Ramos (cell line): Measurements from ENCODE around the gene PFDN6.
"Not testable (repeated sequence)": the region's sequence is repeated elsewhere in the genome, so short reads cannot be mapped to it uniquely, and the experiment has no call there.

Source experiments
- in situ Hi-C: fragments of 300-500 bp; cut with MboI; formaldehyde crosslinking; loops from one replicate; pipeline ENCODE4 v1.14.3; 2022; ENCODE audit warnings: low sequenced_read_pairs; ENCODE audit not compliant: unreplicated experiment

Gene PFDN6

DNA sequence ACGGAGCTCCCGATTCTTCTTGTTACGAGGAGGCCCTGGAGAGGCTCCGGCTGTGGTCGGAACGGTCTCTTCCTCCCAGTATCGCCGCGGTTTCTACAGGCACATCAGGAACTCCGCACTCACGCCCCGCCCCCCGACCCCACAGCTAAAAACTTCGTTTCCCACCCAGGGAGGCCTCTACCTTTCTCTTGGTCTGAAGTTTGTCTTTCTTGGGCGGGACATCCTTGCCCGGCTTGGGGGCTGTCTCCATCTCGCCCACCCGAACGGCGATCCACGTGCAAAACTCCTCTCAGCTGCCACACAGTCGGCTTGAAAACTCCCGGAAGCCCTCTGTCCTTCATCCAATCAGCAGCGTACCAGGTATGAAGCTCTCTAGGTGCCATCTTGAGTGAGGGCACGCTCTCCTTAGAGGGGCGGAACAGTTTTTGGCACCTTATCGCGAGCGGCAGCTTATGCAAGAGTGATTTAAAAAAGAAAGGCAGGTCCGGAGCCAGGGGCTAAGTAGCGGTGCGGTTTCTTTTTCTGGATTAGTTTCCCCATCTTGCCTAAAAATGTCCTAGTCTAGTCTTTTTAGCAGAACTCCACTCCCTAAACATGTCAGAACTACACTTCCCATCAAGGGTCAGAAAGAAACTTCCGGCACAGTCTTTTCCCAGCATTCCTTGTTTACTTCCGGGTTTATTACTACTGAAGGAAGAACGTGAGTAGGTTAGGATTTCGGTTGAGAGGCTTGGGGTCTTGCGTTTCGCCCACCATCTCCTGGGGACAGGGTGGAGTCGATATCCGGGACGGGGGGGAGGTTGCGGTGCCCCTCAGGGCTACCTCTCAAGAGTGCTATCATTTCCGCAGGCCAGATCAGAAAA lies at the start of gene PFDN6, which contains the start of gene WDR46:
PFDN6 (plus strand) TSS at position 681 of the 863 bp plus-strand sequence. CDS start 256 bp downstream, outside the sequence.
WDR46 (minus strand) TSS at position 319 of the 863 bp plus-strand sequence; CDS start at position 250, 69 bp downstream.
- in situ Hi-C loops = no loop called here

DNA sequence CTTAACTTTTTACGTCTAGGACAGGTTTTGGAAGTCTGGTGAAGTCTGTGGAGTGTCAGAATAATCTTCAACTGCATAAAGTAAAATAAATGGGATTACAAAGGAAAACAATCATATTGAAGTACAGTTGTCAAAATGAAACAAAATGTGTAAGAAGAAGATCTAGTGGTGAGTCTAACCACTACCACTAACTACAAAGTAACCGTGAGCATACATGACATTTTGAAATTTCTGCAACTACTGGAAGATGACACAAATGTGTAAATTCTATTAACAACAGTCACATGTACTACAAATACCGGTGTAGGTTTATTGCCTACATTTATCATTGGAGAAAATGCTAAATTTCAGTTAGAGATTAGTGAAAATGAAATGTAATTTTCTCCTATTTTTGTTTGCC lies 47.4 kb upstream of the PFDN6 start:
- in situ Hi-C loops = loop anchor here (10.0 kb wide), 2 partner anchors 127 to 237 kb away; partner anchors contain the start of gene HLA-DOA

DNA sequence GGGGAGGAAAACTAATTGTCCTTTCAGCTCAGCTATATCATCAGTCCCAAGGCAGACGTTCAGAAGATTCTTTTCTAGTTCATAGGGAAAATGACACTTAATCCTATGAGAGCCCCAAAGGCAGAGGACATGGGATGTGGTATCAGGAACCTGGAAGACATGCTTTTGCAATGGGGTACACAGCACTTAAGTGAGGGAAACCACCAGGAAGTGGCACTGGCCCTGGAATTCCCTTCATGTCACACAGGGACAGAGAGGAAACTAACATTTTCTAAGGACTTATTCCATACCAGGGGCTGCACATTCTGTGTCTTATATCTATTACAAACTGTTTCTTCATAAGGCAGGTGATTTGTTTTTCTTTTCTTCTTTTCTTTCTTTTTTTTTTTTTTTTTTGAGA lies 45.9 kb upstream of the PFDN6 start:
- in situ Hi-C loops = loop anchor here (10.0 kb wide), 2 partner anchors 129 to 239 kb away; partner anchors contain the start of gene HLA-DOA

DNA sequence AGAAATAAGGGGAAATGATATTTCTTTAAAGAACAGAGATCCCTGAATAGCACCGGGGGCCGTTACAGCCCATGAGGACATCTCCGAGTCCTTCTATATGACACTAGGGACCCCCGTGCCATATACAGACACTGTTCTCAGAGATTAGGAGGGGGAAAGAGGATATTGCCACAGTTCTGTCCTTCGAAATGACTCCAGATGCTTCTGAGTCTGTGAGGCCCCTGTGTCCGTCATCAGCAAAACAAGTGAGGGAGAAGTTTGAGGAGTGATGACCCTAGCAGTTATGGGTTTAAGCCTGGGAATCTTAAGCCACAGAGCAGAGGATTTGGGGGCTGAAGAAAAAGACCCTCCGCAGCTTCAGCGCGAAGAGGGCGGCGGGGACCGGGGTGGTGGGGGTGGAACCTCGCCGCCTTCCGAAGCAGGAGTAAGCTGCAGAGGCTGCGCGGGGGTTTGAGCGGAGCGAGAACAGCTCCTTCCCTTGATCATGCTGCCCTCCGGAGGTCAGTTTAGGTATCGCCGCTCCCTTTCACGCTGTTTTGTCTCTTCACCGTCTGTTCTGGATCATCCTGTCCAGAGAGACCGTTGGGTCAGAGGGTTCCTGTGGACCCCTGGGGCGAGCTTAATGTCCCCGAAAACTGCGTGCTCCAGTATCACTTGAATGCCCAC lies 41.3 kb upstream of the PFDN6 start:
- in situ Hi-C loops = loop anchor here (10.0 kb wide), 2 partner anchors 133 to 243 kb away; partner anchors contain the start of gene HLA-DOA

DNA sequence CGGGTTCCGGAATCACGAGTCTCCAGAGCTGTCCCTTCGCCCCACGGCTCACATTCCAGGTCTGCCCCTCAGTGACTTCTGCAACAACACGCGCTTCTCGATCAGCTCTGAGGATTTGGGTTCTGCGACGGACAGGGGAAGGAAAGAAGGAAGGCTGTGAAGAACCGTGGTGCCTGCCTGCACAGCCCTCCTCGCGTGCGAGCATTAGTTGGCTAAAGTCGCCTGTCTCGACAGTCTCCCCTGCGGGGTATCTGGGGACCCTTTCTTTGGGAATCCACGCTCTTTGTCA lies 40.8 kb upstream of the PFDN6 start:
- in situ Hi-C loops = loop anchor here (10.0 kb wide), 2 partner anchors 134 to 244 kb away; partner anchors contain the start of gene HLA-DOA

DNA sequence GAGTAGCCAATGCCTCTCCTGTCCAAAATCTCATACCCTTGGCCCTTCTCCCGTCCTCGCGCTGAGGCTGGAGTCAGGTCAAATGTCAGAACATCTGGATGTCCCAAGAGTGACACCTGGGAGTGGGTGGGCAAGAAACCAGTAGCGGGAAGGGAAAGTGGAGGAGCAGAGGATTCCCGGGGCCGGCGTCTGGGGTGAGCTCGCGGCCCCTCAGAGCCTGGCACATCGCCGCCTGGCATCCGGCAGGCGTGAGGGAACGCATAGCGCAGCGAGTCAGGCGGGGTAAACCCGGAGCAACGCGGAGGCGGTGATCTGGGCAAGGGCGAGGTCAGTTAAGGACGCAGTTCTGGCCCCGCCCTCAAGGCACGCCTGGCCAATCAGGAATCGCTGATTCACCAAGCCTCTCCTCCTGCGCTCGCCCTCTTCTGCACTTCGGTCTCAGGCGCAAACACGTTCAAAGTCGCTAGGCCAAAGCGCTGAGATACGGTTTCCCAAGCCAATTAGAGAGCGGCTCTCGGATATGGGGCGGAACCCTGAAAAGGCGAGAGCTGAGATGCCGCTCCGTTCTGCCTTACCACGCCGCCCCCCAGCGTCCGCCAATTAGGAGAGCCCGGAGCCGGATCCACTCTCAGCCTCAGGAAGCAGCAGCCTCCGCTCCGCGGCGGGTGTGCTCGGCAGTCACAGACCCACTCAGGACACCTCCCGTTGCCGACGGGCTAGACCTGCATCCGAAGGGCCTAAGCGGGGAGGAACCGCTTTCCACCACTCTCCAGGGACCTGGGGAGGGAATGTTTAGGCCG lies 40.3 kb upstream of the PFDN6 start:
- in situ Hi-C loops = loop anchor here (10.0 kb wide), 2 partner anchors 134 to 244 kb away; partner anchors contain the start of gene HLA-DOA

DNA sequence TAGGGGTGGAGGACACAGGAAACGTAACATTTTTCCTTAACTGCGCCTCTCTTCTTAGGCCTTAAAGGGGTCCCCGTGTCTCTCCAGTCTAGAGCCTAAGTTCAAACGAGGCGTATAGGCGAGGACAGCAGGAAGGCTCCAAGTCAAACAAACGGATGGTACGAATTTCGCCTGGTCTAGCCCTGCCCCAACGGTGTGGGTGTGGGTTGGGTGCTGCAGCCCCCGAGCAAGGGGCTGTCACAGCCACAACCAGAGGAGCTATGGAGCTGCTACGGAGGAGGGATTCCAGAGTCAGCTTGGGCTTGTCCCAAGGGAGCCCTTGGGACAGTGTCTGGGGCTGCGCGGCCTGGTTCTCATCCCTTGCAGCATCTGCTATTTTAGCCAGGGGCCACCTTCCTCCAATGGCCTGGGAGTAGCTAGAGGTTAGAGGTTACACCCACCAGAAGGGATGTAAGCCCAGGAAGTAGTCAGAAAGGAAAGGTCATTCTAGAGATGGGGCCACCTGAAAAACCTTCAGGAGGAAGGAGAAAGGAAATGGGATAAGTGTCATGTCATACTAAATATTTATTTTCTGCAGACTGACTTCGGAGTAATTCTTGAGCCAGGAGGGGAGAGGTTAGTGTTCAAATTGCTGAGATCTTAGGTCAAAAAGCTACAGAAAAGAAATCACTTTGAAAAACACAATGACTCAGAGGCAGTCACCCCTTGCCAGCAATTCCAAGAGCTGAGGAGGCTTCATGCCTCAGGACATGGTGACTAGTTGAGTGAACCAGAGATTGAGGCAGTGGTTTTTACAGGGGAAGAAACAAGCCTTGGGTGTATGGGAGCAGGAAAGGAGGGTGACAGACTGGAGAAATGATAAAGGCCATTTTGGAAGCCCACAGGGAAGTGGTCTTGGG lies 39.4 kb upstream of the PFDN6 start:
- in situ Hi-C loops = loop anchor here (10.0 kb wide), 2 partner anchors 135 to 245 kb away; partner anchors contain the start of gene HLA-DOA

DNA sequence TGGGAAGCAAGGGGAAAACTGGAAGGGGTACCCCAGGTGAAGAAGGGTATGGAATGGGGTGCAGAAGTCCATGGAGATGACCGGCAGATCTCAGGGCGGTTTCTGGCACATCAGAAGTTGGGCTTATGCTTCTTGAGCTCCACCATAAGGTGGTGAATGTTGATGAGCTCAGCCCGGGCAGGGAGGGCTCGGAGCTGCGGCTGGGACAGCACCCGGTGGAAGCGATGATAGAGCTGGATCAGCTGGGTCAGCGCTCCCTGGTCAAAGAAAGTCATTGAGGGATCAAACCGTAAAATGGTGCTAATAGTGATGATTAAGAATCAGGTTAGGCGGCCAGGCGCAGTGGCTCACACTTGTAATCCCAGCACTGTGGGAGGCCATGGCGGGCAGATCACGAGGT lies 38.7 kb upstream of the PFDN6 start:
- in situ Hi-C loops = no loop called here

DNA sequence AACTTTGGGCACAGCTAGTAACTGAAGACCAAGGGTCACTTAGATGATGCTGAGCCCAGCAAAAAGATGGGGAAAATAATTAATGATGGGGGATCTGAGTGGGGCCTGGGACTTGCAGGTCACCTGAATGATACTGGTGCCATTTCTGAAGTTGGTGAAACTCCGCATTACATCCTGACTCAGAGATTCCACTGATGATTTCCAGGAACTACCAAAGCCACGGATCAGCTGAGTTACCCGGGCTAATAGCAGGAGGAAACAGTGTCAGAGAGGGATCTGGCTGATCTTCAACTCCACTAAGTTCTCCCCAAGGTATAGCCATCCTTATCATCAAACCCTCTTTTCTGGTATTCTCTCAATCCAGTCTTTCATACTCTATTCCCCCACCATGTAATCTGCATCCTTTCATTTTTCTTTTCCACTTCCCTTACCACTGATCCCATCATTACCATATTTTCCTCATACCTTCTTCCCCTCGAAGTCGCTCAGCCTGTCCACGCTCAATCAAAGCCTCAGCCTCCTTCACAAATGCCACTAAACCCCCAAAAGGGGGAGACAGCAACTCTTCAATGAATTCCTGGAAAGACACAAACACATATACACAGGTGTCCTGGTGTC lies 37.9 kb upstream of the PFDN6 start:
- in situ Hi-C loops = no loop called here

DNA sequence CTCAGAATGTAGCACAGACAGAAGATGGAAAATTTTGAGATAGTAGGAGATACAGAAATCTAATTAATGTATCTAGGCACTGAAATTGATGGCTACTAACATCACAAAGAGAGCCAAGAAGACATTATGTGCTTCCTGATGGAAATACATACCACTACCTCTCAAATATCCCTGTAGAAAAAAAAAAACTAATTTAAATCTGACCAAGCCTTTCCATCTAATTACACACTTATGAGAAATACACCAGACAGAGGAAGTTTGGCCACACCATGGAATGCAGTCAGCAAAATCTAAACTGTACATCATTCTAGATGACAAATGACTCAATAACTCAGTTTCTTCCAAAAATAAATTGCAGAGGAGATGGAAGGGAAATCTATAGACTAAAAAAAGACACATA lies 36.6 kb upstream of the PFDN6 start:
- in situ Hi-C loops = no loop called here

DNA sequence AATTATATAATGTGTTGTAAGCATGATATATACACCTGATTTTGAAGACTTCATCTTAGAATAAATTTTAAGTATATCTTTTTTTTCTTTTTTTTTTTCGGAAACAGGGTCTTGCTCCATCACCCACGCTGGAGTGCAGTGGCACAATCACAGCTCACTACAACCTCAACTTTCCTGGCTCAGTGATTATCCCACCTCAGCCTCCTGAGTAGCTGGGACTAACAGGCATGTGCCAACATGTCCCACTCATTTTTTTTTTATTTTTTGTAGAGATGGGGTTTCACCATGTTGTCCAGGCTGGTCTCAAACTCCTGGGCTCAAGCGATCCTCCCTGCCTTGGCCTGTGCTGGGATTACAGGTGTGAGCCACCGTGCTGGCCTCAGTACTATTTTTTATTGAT lies 34.8 kb upstream of the PFDN6 start:
- in situ Hi-C loops = no loop called here

DNA sequence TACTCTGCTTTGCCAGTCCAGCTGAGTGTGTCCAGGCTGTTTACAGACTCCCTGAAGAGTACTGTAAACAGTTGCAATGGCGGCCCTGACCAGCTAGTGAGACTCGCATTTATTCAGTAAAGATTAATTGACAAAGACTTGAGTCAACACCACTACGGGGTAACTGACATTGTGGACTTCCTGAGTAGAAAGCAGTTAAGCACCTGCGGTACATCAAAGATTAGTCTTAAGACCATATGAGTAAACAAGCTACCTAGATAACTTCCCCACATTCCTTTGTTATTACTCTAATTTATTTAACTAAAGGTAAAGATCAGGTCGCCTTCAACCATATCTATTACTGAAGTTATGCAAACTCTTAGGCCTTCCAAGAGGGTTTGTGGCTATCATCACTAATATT lies 30.4 kb upstream of the PFDN6 start:
- in situ Hi-C loops = no loop called here

DNA sequence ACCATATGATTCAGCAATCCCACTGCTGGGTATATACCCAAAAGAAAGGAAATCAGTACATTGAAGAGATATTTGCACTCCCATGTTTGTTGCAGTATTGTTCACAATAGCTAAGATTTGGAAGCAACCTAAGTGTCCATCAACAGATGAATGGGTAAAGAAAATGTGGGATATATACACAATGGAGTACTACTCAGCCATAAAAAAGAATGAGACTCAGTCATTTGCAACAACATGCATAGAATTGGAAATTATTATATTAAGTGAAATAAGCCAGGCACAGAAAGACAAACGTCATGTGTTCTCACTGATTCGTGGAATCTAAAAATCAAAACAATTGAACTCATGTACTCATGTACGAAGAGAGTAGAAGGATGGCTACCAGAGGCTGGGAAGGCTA lies 26.9 kb upstream of the PFDN6 start:
- in situ Hi-C loops = not testable (repeated sequence)

DNA sequence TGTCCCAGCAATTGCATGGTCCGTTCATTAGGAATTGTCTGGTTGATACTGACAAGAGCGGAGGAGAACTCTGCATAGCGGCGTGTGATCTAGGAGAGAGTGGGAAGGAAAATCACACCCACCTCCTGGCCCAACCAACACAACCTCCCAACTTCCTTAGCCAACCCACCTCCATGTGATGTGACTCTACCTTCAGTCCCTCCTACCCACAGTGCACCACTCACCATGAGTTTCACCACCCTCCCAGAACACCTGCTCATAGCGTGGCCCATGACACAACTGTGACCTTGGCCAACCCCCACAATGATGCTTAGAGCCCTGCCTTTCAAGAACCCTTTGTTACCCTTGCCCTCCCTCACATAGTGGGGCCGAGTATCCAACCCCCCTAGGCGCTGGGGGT lies 25.4 kb upstream of the PFDN6 start:
- in situ Hi-C loops = no loop called here

DNA sequence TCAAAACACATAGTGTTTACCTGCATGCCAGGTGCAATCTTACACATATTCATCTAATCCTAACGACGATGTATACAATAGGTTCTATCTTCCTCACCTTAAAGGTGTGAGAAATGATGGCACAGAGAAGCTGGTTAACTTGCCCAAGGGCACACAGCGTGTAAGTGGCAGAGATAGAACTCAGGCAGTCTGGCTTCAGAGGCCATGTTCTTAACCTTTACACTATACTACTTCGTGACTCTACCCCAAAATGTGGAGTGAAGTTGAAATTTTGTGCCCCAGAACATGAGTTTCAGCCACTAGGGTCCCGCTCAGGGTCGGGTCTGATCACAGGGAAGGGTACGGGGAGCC lies 18.3 kb upstream of the PFDN6 start:
- in situ Hi-C loops = no loop called here

DNA sequence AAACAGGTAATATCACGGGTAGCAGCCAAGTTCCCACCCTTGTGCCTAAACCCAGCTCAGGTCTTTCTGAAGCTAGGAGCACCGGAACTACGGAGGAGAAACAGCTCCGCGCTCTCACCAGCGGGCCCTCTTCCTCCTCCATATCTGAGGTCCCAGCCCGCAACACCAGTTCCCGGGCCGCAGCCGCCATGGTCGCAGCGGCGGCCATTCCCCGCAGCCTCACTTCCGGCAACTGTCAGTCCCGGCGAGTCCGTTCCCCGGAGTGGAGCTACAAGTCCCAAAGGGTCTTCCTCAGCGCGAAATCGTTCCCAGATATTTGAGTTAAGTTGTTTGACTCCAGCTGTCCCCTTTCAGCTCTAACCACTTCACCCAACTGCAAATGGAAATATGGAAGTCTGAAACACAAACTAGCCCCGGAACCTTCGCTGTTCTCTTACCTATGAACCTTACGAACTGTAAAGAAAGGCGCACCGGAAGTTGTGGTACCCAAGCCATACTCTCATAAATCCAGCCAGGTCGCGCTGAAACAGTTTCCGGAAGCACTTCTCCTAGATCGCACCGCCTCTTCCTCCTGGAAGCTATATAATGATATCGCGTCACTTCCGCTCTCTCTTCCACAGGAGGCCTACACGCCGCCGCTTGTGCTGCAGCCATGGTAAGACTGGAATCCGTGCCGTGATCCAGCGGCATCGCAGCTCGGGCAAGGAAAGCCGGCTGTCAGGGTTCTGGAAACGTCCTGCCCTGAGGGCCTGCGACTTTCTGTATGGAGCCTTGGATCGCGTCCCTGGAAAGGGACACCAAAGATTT lies 17.7 kb upstream of the PFDN6 start, which contains the start of the genes RPS18 and VPS52:
RPS18 (plus strand) TSS at position 608 of the 807 bp plus-strand sequence; CDS start at position 653, 45 bp downstream.
VPS52 (minus strand) TSS at position 409 of the 807 bp plus-strand sequence; CDS start at position 208, 201 bp downstream.
- in situ Hi-C loops = no loop called here

DNA sequence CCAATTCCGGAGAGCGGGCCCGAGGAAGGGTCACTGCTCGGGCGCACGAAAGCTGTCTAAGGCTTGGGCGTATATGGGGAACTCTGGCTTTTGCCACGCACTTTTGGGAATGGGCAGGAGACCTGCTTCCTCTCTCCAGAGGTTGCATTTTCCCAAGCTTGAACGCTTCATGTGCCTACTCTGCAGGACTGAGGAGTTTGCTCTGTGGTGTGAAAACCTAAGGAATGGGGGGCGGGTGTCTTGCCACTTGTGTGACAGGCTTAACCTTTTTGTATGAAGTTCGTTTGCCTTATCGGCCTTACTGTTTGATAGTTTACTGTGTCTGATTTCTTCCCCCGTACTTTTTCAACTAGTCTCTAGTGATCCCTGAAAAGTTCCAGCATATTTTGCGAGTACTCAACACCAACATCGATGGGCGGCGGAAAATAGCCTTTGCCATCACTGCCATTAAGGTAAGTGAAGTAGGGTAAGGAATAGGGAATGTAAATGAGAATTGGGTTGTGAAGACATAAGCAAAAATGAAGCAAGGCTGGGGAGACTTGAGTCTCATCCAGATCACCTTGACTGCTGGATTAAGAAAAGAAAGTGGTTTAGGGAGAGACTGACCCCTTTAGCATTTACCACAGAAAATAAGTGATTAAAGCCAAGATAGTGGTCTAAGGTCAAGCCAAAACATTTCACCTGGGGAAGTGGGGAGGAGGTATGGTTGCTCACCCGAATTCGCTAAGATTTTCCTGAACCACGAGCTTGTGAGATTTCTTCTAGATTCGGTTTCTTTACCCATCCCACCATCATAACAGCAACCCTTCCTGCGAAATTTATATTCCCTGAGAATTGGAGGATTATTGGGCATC lies 16.9 kb upstream of the PFDN6 start:
- in situ Hi-C loops = no loop called here
